IMR-90 (cell line): ENCODE results near the gene NTNG2.

Experiments used
- BHLHE40 ChIP-seq: fragments of 150-350 bp; IDR thresholded peaks from 2 replicates; pipeline ENCODE4 v1.6.1; 2016; ENCODE audit warnings: mild to moderate bottlenecking, low read depth, low read length
- CEBPB ChIP-seq: IDR thresholded peaks from 2 replicates; pipeline ENCODE4 v1.6.1; 2012; ENCODE audit warnings: low read depth, low read length, improper control_type of control experiment
- CTCF ChIP-seq: conservative IDR thresholded peaks from 2 replicates; pipeline ENCODE4 v1.5.1; 2012; ENCODE audit warnings: mild to moderate bottlenecking, low read depth, low read length, improper control_type of control experiment
- FOS ChIP-seq: fragments of 150-350 bp; IDR thresholded peaks from 2 replicates; pipeline ENCODE4 v1.6.1; 2016; ENCODE audit warnings: low read depth, low read length
- MAFK ChIP-seq: IDR thresholded peaks from 2 replicates; pipeline ENCODE4 v1.6.1; 2012; ENCODE audit warnings: low read depth, low read length, improper control_type of control experiment
- MXI1 ChIP-seq: IDR thresholded peaks from 2 replicates; pipeline ENCODE4 v1.6.1; 2012; ENCODE audit warnings: low read depth, mild to moderate bottlenecking, low read length, moderate library complexity, borderline replicate concordance
- POLR2A ChIP-seq: IDR thresholded peaks from 2 replicates; pipeline ENCODE4 v1.6.1; 2012; ENCODE audit warnings: mild to moderate bottlenecking, low read depth, low read length
- RAD21 ChIP-seq: IDR thresholded peaks from 2 replicates; pipeline ENCODE4 v1.6.1; 2012; ENCODE audit warnings: low read length, improper control_type of control experiment
- RCOR1 ChIP-seq: IDR thresholded peaks from 2 replicates; pipeline ENCODE4 v1.6.1; 2012; ENCODE audit warnings: mild to moderate bottlenecking, low read length, improper control_type of control experiment; ENCODE audit not compliant: insufficient replicate concordance
- SMC3 ChIP-seq: fragments of 150-350 bp; IDR thresholded peaks from 2 replicates; pipeline ENCODE4 v1.6.1; 2016; ENCODE audit warnings: low read depth, mild to moderate bottlenecking, antibody characterized with exemption, low read length, moderate library complexity
- USF2 ChIP-seq: fragments of 150-350 bp; IDR thresholded peaks from 2 replicates; pipeline ENCODE4 v1.6.1; 2017; ENCODE audit warnings: mild to moderate bottlenecking, antibody characterized with exemption, low read length, low read depth

GRCh38 chr9:132201780-132202703, 40.2 kb downstream of the NTNG2 start:
- TF ChIP-seq CTCF, result no peak
- TF ChIP-seq USF2, result no peak
- no peak for TF ChIP-seq MXI1
- no peak for TF ChIP-seq CEBPB
- TF ChIP-seq SMC3, result no peak
- no peak for TF ChIP-seq BHLHE40
- TF ChIP-seq POLR2A, result no peak
- no peak for TF ChIP-seq RCOR1
- no peak for TF ChIP-seq MAFK
- TF ChIP-seq RAD21, result no peak
- no peak for TF ChIP-seq FOS
